ENCODE data around the gene TBC1D14. TPM values are rescaled to one million over a fixed set of nuclear protein-coding genes. Genes with fewer than 3 reads are reported as not detected.

Gene TBC1D14
- total and polyA plus RNA-seq, 9 of the 15 experiments (the other 6 are each of a cell fraction or from before 2014, with no cell fraction given): 2.1 to 59.6 (median 44.8) TPM

GRCh38 chr4:7061815-7062214 lies 152.2 kb downstream of the TBC1D14 start:
- no peak for FAIRE-seq
- H3K4me1 ChIP-seq (replicated peaks in 1 of 2; ENCODE audit: control insufficient read depth in 2 of 2, insufficient read depth in 2 of 2, low read length in 2 of 2): peaks cover 8 to 14% of the 10 kb centered on the region in 2 experiments; a peak in 4 of 5 replicates
- ChIA-PET CTCF (ENCODE audit: low intra/inter-chr PET ratio) (no interaction called here), POLR2A (interaction anchor here (0.6 to 1.3 kb wide), 6 partner anchors 9 to 703 kb away, joined by 3 to 8 read pairs (median 4); partner anchors contain the start of gene TADA2B)
- H3K4me2 ChIP-seq (ENCODE audit: insufficient read depth, low read length): no peak overlapping the region
- H3K27me3 ChIP-seq (ENCODE audit: control insufficient read depth in 2 of 2, insufficient read depth in 2 of 2, low read length in 2 of 2): no peaks in the 10 kb centered on the region
- no TSS peak for BruUV-seq (replicated peaks)
- H4K20me1 ChIP-seq (replicated peaks; ENCODE audit: control insufficient read depth, insufficient read depth, low read length): peaks cover 8% of the 10 kb centered on the region; the same call in 1 of the 2 replicates
- no peaks in the 10 kb centered on the region for H3K9me3 ChIP-seq (replicated peaks; ENCODE audit: control insufficient read depth, insufficient read depth, low read depth, low read length)
- H2AFZ ChIP-seq (ENCODE audit: low read depth, low read length): no peak overlapping the region
- H3K4me3 ChIP-seq: no peak overlapping the region
- peaks cover 83% of the 10 kb centered on the region for H3K36me3 ChIP-seq (ENCODE audit: control insufficient read depth, insufficient read depth, low read length)
- H3K79me2 ChIP-seq (ENCODE audit: control insufficient read depth, insufficient read depth, low read length): peaks cover 36% of the 10 kb centered on the region
- no peak overlapping the region for H3K27ac ChIP-seq (ENCODE audit: extremely low read depth, low read depth, low read length)
- intact Hi-C loops (cut with micrococcal nuclease) (no loop called here), in situ Hi-C loops (cut with MboI) (no loop called here)
- no peak overlapping the region for H3K9ac ChIP-seq (ENCODE audit: insufficient read depth in 1 of 2, low read depth in 2 of 2, low read length in 2 of 2)
- DNase-seq (ENCODE audit: extremely low read depth in 1 of 4, low spot score in 3 of 4): no peak
- H3K9me1 ChIP-seq (ENCODE audit: control insufficient read depth, insufficient read depth, low read length): no peaks in the 10 kb centered on the region
- WGBS (ENCODE audit: insufficient coverage, low coverage, missing lambda C conversion rate): 96% methylated on average over 6 of the region's 6 CpGs
- no peak for ATAC-seq
- TF ChIP-seq USF2 (CRISPR knock-in tag; IDR thresholded peaks at IDR 0.05) (no peak), FIP1L1 (IDR thresholded peaks at IDR 0.05; ENCODE audit: low read depth, low read length, poor library complexity, severe bottlenecking) (no peak), RFX1 (IDR thresholded peaks at IDR 0.05) (no peak), BCLAF1 (IDR thresholded peaks at IDR 0.05; ENCODE audit: borderline replicate concordance in 1 of 2, control insufficient read depth in 1 of 2, low read depth in 2 of 2, low read length in 1 of 2) (no peak), ZNF232 (CRISPR knock-in tag; IDR thresholded peaks at IDR 0.05) (no peak), ZNF655 (CRISPR knock-in tag; IDR thresholded peaks at IDR 0.05) (no peak), RERE (CRISPR knock-in tag; IDR thresholded peaks at IDR 0.05; ENCODE audit: borderline replicate concordance) (no peak), HNRNPH1 (optimal IDR thresholded peaks at IDR 0.05; ENCODE audit: low read depth, low read length) (no peak), ZNF121 (CRISPR knock-in tag; conservative IDR thresholded peaks at IDR 0.05) (no peak), ZNF212 (CRISPR knock-in tag; IDR thresholded peaks at IDR 0.05) (no peak), TAF9B (IDR thresholded peaks at IDR 0.05; ENCODE audit: partially characterized antibody) (no peak), FOXJ2 (tag; IDR thresholded peaks at IDR 0.05) (no peak)

Data from K562 (cell line).